ENCODE measurements around the gene UBE2O. TPM values are rescaled to one million over a fixed set of nuclear protein-coding genes. Genes with fewer than 3 reads are reported as not detected.

The UBE2O gene
- total and polyA plus RNA-seq, 2 experiments from 2014 or later: 7.1 to 17.2 TPM

- Histone ChIP-seq H3K4me2 (ENCODE audit: unreplicated experiment) (no peak overlapping the region), H3K4me1 (ENCODE audit: insufficient read depth) (peaks cover 8% of the 10 kb centered on the region; the same call in 1 of the 2 replicates), H3K9me3 (ENCODE audit: low read depth) (no peaks in the 10 kb centered on the region), H3K27ac (peak overlapping the region; percentile 12; the same call in 1 of the 2 replicates), H3K79me2 (ENCODE audit: insufficient read depth) (peaks cover 5% of the 10 kb centered on the region), H3K27me3 (replicated peaks; ENCODE audit: insufficient read depth) (no peaks in the 10 kb centered on the region), H3K4me3 (no peak overlapping the region), H3F3A (ENCODE audit: insufficient read depth) (no peaks in the 10 kb centered on the region), H3K9me2 (ENCODE audit: insufficient read depth) (no peaks in the 10 kb centered on the region), H2AFZ (no peak overlapping the region), H3K9ac (peak overlapping the region; percentile 30), H3K36me3 (ENCODE audit: low read depth) (no peaks in the 10 kb centered on the region), H4K20me1 (ENCODE audit: insufficient read depth) (no peaks in the 10 kb centered on the region)
- no peak for TF ChIP-seq EZH2phosphoT487 (IDR thresholded peaks at IDR 0.05; ENCODE audit: insufficient read depth, low read depth)
- no peak for TF ChIP-seq EZH2 (IDR thresholded peaks at IDR 0.05; ENCODE audit: insufficient read depth, poor library complexity, severe bottlenecking)
- 65 to 67% methylated on average over 14 to 15 of the region's 15 CpGs for WGBS, 2 experiments (ENCODE audit: low coverage in 1 of 2, low lambda C conversion rate in 2 of 2, missing lambda C conversion rate in 2 of 2)
- in situ Hi-C loops (cut with MboI): loop anchor here (25.0 kb wide), 1 partner anchor 94 kb away; the partner anchor contains the start of gene ST6GALNAC2
- DNase-seq: peak; percentile 76
These were observed 40.1 kb upstream of the UBE2O start for GRCh38 chr17:76492989-76493501.

- H4K20me1 ChIP-seq (ENCODE audit: insufficient read depth): no peaks in the 10 kb centered on the region
- H3K9me3 ChIP-seq (ENCODE audit: low read depth): no peaks in the 10 kb centered on the region
- peak overlapping the region; percentile 30; the same call in 1 of the 2 replicates for H3K9ac ChIP-seq
- no peak for DNase-seq
- TF ChIP-seq EZH2 (IDR thresholded peaks at IDR 0.05; ENCODE audit: insufficient read depth, poor library complexity, severe bottlenecking): no peak
- TF ChIP-seq EZH2phosphoT487 (IDR thresholded peaks at IDR 0.05; ENCODE audit: insufficient read depth, low read depth): no peak
- H2AFZ ChIP-seq: no peak overlapping the region
- WGBS, 2 experiments (ENCODE audit: low coverage in 1 of 2, low lambda C conversion rate in 2 of 2, missing lambda C conversion rate in 2 of 2): 88 to 93% methylated on average over 9 to 11 of the region's 11 CpGs
- no peaks in the 10 kb centered on the region for H3K27me3 ChIP-seq (replicated peaks; ENCODE audit: insufficient read depth)
- H3K9me2 ChIP-seq (ENCODE audit: insufficient read depth): no peaks in the 10 kb centered on the region
- H3K4me2 ChIP-seq (ENCODE audit: unreplicated experiment): no peak overlapping the region
- no peaks in the 10 kb centered on the region for H3K36me3 ChIP-seq (ENCODE audit: low read depth)
- peaks cover 8% of the 10 kb centered on the region; the same call in 1 of the 2 replicates for H3K4me1 ChIP-seq (ENCODE audit: insufficient read depth)
- peak overlapping the region; percentile 12; the same call in 1 of the 2 replicates for H3K27ac ChIP-seq
- no peaks in the 10 kb centered on the region for H3F3A ChIP-seq (ENCODE audit: insufficient read depth)
- H3K4me3 ChIP-seq: no peak overlapping the region
- in situ Hi-C loops (cut with MboI): loop anchor here (25.0 kb wide), 1 partner anchor 95 kb away; the partner anchor contains the start of gene ST6GALNAC2
- peaks cover under 1% of the 10 kb centered on the region; the same call in 1 of the 2 replicates for H3K79me2 ChIP-seq (ENCODE audit: insufficient read depth)
These were observed 39.4 kb upstream of the UBE2O start for GRCh38 chr17:76492123-76492988.

- H4K20me1 ChIP-seq (ENCODE audit: insufficient read depth): no peaks in the 10 kb centered on the region
- H3K9me3 ChIP-seq (ENCODE audit: low read depth): no peaks in the 10 kb centered on the region
- in situ Hi-C loops (cut with MboI): loop anchor here (25.0 kb wide), 1 partner anchor 96 kb away; the partner anchor contains the start of gene ST6GALNAC2
- no peaks in the 10 kb centered on the region for H3K36me3 ChIP-seq (ENCODE audit: low read depth)
- TF ChIP-seq EZH2 (IDR thresholded peaks at IDR 0.05; ENCODE audit: insufficient read depth, poor library complexity, severe bottlenecking) (no peak), EZH2phosphoT487 (IDR thresholded peaks at IDR 0.05; ENCODE audit: insufficient read depth, low read depth) (no peak)
- no peaks in the 10 kb centered on the region for H3F3A ChIP-seq (ENCODE audit: insufficient read depth)
- H3K4me1 ChIP-seq (ENCODE audit: insufficient read depth): peaks cover 8% of the 10 kb centered on the region; the same call in 1 of the 2 replicates
- H3K9ac ChIP-seq: no peak overlapping the region
- H3K4me3 ChIP-seq: no peak overlapping the region
- DNase-seq: no peak
- H3K27me3 ChIP-seq (replicated peaks; ENCODE audit: insufficient read depth): no peaks in the 10 kb centered on the region
- H3K9me2 ChIP-seq (ENCODE audit: insufficient read depth): no peaks in the 10 kb centered on the region
- no peaks in the 10 kb centered on the region for H3K79me2 ChIP-seq (ENCODE audit: insufficient read depth)
- no peak overlapping the region for H3K27ac ChIP-seq
- no peak overlapping the region for H3K4me2 ChIP-seq (ENCODE audit: unreplicated experiment)
- WGBS, 2 experiments (ENCODE audit: low coverage in 1 of 2, low lambda C conversion rate in 2 of 2, missing lambda C conversion rate in 2 of 2): 92 to 96% methylated on average over 17 of the region's 17 CpGs
- no peak overlapping the region for H2AFZ ChIP-seq
These were observed 38.5 kb upstream of the UBE2O start for GRCh38 chr17:76491271-76492122.
